HCEC 1CT (cell line): Measurements from ENCODE around the gene CCL5.
"Not testable (repeated sequence)": the region's sequence is repeated elsewhere in the genome, so short reads cannot be mapped to it uniquely, and the experiment has no call there.

Experiments used
- DNase-seq: peaks from one replicate; pipeline ENCODE4 v3.0.0-alpha.2; 2017

Gene CCL5

DNA sequence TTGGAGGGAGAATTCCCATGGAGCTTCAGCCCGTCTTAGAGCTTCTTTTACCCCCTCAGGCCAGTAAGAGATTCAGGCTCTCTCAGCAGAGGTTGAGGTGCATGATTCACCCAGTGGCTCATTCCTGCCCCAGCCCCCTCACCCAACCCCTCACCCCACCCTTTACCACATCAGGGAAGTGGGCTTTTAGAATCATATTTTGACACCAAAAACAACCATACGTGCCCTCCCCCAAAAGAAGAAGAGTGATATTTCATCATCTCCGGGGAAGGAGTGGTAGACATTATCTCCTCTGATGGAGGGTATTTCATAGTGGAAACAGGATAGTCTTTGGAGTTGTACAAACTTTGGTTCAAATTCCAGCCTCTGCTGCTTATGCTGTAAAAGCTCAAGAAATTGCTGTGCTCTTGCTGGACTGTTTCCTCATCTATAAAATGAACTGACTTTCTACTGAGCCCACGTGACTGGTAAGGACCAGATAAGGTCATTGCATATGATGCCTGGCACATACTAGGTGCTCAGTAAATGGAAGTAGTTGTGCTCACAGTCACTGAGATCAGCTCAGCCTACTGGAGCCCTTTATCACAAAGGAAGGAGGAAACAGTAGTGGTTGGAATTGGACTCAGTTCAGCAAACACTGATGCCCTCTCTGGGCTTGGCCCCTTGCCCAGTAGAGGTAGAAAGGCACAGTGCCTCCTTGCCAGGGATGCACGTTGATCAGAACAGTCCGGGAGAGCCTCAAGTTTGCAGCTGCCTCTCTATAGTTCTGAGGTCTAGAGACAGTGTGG is 18.3 kb upstream of the CCL5 start:
- no peak for DNase-seq

DNA sequence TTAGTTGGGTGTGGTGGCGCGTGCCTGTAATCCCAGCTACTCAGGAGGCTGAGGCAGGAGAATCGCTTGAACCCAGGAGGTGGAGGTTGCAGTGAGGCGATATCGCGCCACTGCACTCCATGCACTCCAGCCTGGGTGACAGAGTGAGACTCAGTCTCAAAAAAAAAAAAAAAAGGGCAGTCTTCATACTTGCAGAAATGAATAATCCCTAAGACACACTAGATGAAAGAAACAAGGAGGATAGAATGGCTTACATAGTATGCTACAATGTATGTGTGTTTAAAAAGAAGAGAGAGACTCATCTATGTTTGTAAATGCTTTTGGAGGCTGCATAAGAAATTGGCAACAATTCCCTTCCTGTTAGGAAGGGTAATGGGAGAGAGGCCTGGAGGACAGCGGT is 17.6 kb upstream of the CCL5 start:
- not testable (repeated sequence) for DNase-seq

DNA sequence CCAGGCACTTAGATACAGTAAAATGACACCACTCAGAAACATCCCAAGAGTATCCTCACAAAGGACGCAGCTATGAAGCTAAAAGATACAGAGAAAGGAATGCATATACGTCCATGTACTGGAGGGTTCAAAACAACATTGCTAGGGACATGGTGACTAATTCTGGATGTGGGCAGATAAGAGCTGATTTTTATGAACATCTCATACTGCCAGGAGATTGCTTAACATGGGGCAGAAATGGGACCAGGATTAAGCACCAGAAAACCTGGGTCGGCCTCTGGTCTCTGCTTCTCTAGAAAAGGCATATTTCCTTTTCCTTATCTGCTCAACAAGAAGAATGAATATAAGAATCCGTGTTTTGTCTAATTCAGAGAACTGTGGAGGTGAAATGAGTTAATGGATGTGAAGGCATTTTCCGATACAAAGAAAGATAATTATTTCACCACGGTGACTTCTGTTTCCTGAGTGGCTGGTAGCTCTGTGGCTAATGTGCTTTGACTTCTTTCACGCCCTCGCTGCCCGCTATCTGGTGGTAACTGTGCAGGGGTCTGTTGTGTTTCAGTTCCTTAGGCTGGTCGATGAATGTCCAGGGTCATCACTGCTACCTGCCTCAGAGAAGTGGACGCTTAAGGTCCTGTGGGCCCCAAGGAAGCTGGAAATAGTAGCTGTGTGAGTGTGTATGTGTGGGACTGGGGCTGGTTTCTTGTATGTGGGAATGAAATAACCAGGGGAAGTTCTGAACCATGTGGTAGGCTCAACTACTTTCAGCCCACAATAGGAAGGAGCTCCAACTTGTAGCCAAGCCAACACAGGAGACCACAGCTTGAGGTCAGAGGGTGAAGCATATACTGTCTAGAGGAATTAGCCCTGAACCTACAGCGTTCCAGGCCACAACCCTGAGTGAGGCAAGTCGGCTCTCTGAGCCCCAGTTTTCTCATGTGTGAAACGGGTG is 15.8 kb upstream of the CCL5 start:
- DNase-seq: no peak

DNA sequence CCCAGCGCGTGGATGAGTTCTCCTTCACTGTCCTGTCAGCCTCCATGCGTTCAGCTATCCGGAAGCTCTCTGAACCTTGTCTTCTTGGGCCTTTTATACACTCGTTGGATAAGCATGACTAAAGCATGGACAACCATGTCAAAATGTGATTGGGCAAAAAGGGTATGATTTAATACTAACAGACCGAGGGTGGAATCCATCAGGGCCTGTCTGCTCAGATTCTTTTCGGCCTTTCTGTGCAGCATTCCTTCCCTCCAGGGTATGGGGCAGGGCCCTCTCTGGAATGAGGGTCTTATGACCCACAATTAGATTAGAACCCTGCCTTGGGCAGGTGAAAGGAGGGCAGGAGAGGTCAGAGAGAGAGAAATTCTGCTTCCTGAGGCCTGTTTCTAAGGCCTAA is 14.0 kb upstream of the CCL5 start:
- no peak for DNase-seq

DNA sequence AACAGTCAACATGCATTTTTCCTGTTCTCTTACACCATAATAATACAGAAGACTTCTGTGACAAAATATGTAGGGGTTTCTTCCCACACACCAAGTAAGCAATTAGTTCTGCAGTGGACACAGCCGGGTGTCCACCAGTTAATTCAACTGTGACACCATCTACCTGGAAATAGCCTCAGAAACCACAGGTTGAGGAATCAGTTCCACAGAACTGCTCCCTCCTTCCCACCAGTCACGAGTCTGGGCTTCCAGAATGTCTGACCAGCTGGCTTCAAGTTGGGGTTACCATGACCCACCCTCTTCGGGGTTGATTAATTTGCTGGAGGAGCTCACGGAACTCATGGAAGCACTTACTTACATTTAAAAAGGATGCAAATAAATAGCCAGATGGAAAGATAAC is 13.6 kb upstream of the CCL5 start:
- no peak for DNase-seq

DNA sequence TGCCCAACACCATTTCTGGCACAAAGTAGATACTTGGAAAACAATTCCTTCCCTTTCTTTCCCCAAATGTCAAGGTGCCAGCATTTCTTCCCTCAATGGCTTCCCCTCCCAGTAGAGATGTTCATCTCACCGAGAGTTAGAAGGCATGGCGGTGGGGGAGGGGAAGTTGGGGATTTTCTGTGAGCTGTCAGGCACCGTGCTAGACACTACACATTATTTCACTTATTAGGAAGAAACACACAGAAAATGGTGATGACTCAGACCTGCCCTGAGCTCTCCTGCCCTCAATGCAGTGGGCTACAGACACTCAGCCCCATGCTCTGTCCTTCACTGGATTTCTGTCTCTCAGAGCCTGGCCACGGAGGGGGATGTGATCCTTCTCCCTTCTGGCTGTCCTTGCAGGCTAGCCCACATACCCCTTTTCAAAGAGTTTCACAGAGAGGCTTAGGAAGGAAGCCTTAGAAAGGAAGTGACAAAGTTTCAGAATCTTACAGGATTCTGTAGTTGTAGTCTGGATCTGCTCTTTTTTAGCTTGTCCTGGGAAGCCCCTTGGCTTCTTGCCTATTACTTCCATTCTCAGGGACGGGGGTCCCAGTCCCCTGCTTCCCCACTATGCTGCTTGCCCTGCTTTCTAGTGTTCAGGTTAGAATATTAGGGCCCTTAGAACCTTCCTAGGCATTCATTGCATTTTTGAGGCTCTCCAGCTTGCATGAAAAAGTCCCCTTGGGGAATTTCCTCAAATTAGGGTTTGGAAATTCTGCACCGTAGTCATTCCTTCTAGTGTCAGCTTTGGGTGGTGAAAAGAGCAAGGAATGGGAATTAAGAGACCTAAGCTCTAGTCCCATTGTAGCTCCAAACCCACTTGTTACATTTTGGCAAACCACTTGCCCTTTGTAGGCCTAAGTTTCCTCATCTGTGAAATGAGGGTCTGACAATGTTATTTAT is 12.2 kb upstream of the CCL5 start:
- no peak for DNase-seq

DNA sequence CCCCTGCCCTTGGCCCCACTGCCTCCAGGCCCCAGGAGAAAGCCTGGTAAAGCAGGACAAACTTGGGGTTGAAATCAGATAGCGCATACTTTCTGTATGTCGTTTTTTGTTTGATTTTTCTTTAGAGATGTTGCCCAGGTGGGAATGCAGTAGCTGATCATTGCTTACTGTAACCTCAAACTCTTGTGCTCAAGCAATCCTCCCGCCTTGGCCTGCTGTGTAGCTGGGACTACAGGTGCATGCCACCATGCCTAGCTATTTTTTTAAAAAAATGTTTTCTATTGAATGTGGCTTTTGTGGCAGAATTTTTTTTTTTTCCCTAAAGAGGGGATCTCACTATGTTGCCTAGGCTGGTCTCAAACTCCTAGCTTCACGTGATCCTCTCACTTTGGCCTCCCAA is 11.1 kb upstream of the CCL5 start:
- DNase-seq: no peak

DNA sequence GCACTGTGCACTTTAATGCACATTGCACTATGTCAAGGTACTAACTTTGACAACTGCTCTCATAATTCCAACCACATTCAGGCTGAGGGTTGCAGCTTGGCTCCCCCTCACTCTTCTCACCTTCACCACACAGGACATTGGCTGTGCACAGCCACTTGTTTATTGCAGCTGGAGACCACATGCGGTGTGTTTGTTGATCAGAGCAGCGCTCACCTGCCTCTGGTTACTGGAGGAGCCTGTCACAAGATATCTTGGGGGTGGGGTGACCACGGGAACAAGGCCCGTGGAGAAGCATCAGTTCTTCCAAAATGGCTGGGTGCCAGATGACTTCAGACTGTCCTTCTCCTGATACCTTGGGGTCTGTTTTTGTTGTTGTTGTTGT is 10.6 kb upstream of the CCL5 start:
- DNase-seq: no peak

DNA sequence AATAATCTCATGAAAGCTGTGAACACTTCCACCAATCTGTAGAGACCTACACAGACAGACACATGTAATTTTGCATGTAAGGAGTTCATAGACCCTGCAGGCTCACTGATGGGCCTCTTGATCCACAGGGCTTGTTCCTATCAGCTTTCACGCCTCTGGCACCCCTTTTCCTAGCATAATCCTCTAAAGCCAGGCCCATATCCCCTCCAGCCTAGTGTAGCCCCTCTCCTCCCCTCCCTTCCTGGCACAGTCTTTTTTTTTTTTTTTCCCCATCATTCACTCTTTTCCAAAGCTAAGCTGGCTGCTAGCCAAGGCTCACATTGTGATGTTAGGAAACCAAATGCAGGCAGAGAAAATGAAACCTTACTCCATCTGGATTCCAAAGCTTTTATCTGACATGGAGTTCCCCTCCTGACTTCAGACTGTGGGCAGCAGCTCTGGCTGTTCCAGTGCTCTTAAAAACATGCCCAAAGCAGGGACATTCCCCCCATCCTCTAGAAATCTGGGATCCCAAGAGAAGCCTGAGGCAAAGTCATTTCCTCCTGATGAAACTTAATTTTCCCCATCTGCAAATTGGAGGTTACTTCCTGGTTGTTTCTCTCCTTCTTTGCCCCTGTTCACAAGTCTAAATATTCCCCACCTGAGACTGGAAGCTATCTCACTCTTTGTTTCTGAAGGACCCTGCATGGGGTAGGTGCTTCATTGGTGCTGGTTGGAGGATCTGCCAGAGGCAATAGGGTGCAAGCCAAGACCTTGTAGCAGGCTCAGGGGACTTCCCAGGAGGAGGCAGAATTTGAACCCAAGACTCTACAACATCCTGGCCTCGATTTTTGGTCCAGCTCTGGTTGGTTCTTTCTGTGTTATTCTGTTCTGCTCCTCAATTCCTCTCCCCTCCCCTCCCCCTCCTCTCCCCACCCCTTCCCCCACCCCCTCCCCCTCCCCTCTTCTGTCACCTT is 9.9 kb upstream of the CCL5 start:
- DNase-seq: no peak

DNA sequence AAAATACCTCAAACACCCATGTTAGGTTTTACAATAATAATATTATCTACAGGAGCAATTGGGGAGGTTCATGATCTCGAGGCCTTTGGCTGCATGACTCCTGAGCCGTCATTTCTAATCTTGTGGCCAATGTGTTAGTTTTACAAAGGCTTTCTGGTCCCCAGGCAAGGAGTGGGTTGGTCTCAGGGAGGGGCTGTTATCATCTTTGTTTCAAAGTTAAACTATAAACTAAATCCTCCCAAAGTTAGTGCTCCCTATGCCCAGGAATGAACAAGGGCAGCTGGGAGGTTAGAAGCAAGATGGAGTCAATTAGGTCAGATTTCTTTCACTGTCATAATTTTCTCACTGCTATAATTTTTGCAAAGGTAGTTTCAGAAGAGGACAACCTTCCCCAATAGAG is 9.1 kb upstream of the CCL5 start:
- DNase-seq: no peak

DNA sequence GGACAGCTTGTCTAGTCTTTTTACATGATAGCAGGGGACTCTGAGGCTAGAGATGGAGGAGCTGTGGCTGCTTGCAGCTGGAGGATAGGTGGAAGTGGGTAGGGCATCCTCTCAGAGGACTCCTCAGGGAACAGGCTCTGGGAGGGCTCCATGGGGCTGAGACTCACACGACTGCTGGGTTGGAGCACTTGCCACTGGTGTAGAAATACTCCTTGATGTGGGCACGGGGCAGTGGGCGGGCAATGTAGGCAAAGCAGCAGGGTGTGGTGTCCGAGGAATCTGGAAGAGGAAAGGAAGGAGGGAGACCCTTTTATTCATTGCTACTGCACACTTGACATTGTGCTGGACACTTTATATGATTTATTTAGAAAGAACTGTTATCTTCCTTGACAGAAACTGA is 1.8 kb downstream of the CCL5 start:
- no peak for DNase-seq

DNA sequence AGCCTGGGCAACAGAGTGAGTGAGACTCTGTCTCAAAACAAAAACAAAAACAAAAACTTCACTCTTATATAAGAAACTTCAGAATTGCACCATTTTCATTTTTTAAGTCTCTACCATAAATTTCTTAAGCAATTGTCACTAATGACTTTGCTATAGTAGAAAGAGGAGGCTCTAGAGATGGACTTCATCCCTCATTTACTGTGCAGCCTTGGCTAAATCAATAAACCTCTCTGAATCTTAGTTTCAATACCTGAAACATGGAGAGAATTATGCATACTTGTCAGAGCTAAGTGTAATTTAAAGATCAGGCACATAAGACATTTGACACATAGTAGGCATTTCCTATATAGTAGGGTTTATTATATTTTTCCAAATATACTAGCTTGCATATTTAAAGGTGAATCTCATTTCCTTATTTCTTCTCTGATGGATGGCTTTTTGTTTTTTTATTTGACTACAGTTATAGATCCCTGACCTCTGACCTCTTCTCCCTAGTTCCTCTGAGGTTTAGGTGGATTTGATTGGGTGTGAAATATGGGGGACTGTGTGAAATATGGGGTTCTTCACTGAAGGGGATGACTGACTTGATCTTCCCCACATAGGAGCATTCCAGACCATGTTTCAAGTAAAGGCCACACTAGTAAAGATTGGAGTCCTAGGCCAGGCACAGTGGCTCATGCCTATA is 2.7 kb downstream of the CCL5 start:
- no peak for DNase-seq

DNA sequence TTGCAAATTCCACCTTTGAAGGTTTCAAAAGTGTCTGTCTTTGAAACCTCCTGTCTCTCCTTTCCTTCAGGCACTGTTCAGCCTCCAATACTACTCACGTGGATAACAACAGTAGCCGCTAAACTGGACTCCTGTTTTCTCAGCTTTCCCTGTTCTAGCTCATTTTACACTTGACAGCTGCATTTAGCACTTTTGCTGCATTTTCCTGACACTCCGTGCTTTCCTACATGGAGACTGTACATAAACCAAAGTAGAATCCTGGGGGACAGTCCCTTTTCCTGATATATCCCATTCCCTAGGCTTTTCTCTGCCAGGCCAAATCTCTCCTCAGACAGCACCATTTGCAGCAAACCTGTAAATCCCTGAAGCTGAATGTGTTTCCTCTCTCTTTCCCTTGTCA is 3.6 kb downstream of the CCL5 start:
- no peak for DNase-seq

DNA sequence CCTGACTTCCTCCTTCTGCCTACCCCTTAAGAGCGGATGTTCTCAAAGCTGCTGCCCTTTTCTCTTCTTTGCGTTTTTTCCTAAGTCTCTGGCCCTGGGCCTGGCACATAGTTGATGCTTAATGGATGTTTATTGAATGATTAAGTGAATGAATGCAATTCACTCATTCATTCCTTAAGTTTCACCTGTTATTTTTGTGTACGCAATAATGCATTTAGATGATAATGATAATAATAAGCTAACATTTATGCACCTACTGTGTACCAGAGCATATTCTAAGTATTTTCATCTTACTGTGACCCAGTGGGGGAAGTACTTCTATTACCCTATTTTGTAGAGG is 4.4 kb downstream of the CCL5 start:
- DNase-seq: no peak

DNA sequence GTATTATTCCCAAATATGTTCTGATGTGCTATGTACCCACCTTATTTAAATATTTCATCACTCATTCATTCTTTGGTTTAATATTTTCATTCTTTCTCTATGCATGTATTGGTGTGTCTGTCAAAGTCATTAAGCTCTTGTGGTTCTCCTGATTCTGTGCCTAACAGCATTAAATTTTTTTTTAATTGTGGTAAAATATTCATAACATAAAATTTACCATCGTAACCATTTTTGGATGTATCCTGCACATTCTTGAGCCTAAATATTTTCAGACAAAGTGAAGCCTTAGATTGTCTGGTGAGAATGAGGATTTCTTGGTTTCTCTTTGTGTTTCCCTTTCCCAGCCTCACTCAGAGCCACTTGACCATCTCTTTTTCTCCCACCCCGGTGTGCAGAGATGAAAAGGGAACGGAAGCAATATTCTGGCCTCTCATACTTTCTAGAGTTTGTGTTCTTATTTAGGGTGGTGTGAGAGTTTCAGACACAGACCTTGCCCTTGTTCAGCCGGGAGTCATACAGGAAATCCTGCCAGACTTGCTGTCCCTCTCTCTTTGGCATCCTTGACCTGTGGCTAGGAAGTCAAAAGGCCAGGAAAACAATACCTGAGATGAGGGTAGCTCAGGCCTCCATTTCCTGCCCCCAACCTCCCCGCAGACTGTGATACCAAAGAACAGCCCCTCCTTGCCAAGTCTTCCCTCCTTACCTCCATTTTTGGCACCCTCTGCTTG is 4.9 kb downstream of the CCL5 start:
- DNase-seq: no peak

DNA sequence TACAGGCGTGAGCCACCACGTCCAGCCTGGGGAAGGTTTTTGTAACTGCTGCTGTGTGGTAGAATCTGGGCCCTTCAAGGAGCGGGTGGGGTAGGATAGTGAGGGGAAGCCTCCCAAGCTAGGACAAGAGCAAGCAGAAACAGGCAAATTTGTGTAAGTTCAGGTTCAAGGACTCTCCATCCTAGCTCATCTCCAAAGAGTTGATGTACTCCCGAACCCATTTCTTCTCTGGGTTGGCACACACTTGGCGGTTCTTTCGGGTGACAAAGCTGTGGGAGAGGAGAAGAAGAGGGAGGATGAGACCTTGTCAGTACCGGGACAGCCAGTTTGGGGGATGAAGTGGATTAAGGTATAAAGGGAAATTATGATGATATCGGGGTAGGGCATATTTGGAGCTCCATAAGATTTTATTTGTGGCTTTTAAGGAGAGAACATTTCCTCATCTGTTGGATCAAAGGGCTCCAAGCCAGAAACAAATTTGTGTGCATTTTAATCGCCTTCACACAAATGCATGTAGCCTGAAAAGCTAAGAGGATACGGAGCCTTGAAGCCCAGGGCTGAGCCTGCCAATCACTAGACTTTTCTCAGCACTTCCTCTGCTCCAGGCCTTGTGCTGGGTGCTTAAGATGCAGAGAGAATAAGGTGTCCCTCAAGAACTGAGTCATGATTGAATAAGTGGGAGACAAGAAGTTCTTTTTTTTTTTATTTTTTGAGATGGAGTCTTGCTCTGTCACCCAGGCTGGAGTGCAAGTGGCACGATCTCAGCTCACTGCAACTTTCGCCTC is 7.8 kb downstream of the CCL5 start:
- DNase-seq: no peak

DNA sequence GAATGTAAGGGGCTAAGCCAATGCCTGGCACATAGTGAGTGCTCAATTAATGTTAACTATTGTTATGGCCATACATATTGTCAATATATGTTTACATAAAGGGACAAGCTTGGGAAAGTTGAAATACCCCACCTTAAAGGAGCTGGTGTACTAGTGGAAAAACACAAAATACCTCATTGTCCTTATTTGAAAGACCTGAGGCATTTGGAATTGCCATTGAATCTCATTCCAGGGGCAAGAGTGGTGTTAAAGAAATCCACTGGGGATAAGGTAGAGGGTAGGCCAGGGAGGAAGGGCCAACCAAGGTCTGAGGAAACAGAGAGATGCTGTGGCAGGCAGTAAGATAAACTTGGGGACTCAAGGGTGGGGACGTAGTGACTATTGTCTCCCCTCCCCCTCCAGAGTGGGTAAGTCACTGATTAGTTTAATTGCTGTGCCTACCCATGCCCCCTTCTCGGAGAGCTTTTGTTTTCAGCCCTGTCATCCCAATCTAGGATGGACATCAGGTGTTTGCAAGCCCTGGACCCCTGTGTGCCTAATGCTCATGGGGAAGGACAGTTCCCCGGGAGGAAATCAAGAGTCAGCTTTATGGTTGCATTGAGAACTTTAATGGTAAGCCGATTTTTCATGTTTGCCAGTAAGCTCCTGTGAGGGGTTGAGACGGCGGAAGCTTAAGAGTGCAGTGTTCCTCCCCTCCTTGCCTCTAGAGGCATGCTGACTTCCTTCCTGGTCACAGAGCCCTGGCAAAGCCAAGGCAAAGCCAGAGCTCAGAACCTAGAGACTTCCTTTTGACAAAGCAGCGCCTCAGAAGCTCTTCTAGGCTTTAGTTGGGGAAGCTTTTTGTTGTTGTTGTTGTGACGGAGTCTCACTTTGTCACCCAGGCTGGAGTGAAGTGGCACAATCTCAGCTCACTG is 9.0 kb downstream of the CCL5 start:
- DNase-seq: no peak

DNA sequence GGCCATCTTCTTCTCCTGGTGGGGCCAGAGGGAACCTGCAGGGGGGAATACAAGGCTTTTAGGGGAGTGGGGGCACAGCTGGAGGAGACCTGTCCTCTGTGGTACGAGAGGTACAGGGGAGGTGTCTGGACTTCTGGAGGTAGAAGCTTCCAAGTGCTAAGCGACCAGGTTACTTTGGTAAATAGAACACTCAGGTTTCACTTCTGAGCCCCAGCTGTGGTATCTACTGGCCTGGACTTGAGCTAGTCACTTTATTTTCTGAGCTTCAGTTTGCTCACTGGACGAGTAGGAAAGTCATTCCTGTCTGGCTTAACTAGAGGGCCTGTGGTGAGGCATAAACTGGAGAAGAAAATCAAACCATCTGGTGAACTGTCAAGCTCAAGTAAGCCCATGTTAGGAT is 11.4 kb downstream of the CCL5 start, which contains the start of gene HEATR9:
Gene HEATR9 (minus strand): TSS at position 155 of the 400 bp plus-strand sequence. CDS start 149 bp downstream, at position 6.
- no peak for DNase-seq

DNA sequence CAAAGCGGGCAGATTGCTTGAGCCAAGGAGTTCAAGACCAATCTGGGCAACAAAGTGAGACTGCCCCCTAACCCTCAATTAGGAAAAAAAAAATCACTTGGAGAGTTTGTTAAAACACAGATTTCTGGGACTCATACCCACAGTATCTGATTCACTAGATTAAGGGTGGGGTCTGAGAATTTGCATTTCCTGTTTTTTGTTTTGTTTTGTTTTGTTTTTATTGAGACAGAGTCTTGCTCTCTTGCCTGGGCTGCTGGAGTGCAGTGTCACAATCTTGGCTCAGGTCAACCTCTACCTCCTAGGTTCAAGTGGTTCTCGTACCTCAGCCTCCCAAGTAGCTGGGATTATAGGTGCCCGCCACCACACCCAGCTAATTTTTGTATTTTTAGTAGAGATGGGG is 12.6 kb downstream of the CCL5 start:
- no peak for DNase-seq
